ENCODE data around the gene PROM2. TPM values are rescaled to one million over a fixed set of nuclear protein-coding genes. Genes with fewer than 3 reads are reported as not detected.

PROM2 gene
- total and polyA plus RNA-seq, 10 of the 15 experiments (the other 5 are each of a cell fraction or from before 2014, with no cell fraction given): 0.01 to 0.04 TPM; not detected in 8

DNA sequence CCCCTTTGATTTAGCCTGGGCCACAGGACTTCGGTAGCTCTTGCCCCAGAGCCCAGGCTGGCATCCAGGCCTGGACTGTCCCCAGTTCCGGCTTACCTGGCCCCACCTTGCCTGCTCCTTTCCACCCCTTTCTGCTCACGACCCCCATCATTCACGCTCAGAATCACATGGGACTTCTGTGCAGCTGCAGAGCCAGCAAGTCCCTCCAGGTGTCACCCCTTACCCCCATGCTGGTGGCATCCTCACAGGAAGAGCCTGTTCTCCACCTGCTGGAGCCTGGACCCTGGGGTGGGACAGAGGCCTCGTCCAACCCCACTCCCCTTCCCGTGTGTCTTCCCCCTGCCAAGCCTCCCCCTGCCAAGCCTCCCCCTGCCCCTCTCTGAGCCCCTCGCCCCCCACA, 15.0 kb downstream of the PROM2 start (continued):
- TF ChIP-seq PAX5 (IDR thresholded peaks at IDR 0.05; ENCODE audit: borderline replicate concordance, low read depth, low read length): no peak
- no peak for TF ChIP-seq ZNF384 (IDR thresholded peaks at IDR 0.05; ENCODE audit: borderline replicate concordance, low read depth, low read length)
- TF ChIP-seq, protein P1, sequence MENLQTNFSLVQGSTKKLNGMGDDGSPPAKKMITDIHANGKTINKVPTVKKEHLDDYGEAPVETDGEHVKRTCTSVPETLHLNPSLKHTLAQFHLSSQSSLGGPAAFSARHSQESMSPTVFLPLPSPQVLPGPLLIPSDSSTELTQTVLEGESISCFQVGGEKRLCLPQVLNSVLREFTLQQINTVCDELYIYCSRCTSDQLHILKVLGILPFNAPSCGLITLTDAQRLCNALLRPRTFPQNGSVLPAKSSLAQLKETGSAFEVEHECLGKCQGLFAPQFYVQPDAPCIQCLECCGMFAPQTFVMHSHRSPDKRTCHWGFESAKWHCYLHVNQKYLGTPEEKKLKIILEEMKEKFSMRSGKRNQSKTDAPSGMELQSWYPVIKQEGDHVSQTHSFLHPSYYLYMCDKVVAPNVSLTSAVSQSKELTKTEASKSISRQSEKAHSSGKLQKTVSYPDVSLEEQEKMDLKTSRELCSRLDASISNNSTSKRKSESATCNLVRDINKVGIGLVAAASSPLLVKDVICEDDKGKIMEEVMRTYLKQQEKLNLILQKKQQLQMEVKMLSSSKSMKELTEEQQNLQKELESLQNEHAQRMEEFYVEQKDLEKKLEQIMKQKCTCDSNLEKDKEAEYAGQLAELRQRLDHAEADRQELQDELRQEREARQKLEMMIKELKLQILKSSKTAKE (IDR thresholded peaks at IDR 0.05; ENCODE audit: low read depth, poor library complexity, severe bottlenecking): no peak
- no peak for TF ChIP-seq BMI1 (IDR thresholded peaks at IDR 0.05; ENCODE audit: borderline replicate concordance)

DNA sequence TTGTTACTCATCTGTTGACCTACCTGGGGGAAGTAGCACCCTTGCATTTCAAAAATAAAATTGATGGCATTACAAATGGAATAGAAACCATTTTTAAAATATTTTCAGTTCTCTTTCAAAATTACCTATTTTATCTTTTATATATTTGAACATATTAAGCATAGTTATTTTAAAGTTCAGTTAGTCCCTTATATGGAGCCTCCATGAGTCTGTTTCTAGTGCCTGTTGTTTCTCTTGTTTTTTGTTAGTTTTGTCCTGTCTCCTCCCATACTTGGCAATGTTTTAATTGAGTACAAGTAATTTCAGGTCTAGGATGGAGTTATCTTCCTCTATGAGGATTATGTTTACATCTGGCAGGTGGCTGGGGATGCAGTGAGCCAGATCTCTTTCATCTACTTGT, 17.0 kb downstream of the PROM2 start:
- Histone ChIP-seq H3K4me1 (ENCODE audit: control insufficient read depth, insufficient read depth, low read length) (no peaks in the 10 kb centered on the region), H3K79me2 (ENCODE audit: control insufficient read depth, insufficient read depth, low read length) (no peaks in the 10 kb centered on the region), H3K9ac (ENCODE audit: control insufficient read depth, insufficient read depth, low read length) (no peak overlapping the region), H3K4me3 (no peak overlapping the region), H3K36me3 (ENCODE audit: control insufficient read depth in 2 of 2, insufficient read depth in 2 of 2, low read length in 1 of 2) (no peaks in the 10 kb centered on the region), H3K27me3 (replicated peaks in 1 of 2; ENCODE audit: control insufficient read depth in 2 of 2, insufficient read depth in 2 of 2, low read length in 1 of 2) (no peaks in the 10 kb centered on the region), H3K4me2 (ENCODE audit: control insufficient read depth, insufficient read depth) (no peak overlapping the region), H4K20me1 (ENCODE audit: control insufficient read depth, insufficient read depth) (no peaks in the 10 kb centered on the region), H2AFZ (ENCODE audit: control insufficient read depth, low read depth, low read length) (no peak overlapping the region), H3K27ac (ENCODE audit: control insufficient read depth, insufficient read depth) (no peak overlapping the region), H3K9me3 (replicated peaks; ENCODE audit: control insufficient read depth, insufficient read depth, low read length) (no peaks in the 10 kb centered on the region; the same call in 2 of the 3 replicates)
- ATAC-seq (no peak), FAIRE-seq (no peak), DNase-seq (ENCODE audit: low read depth, low spot score) (no peak)
- POLR2A ChIA-PET: no interaction called here
- TF ChIP-seq, protein P2, sequence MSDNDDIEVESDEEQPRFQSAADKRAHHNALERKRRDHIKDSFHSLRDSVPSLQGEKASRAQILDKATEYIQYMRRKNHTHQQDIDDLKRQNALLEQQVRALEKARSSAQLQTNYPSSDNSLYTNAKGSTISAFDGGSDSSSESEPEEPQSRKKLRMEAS (IDR thresholded peaks at IDR 0.05; ENCODE audit: low read depth, low read length): no peak
- TF ChIP-seq, protein P3, sequence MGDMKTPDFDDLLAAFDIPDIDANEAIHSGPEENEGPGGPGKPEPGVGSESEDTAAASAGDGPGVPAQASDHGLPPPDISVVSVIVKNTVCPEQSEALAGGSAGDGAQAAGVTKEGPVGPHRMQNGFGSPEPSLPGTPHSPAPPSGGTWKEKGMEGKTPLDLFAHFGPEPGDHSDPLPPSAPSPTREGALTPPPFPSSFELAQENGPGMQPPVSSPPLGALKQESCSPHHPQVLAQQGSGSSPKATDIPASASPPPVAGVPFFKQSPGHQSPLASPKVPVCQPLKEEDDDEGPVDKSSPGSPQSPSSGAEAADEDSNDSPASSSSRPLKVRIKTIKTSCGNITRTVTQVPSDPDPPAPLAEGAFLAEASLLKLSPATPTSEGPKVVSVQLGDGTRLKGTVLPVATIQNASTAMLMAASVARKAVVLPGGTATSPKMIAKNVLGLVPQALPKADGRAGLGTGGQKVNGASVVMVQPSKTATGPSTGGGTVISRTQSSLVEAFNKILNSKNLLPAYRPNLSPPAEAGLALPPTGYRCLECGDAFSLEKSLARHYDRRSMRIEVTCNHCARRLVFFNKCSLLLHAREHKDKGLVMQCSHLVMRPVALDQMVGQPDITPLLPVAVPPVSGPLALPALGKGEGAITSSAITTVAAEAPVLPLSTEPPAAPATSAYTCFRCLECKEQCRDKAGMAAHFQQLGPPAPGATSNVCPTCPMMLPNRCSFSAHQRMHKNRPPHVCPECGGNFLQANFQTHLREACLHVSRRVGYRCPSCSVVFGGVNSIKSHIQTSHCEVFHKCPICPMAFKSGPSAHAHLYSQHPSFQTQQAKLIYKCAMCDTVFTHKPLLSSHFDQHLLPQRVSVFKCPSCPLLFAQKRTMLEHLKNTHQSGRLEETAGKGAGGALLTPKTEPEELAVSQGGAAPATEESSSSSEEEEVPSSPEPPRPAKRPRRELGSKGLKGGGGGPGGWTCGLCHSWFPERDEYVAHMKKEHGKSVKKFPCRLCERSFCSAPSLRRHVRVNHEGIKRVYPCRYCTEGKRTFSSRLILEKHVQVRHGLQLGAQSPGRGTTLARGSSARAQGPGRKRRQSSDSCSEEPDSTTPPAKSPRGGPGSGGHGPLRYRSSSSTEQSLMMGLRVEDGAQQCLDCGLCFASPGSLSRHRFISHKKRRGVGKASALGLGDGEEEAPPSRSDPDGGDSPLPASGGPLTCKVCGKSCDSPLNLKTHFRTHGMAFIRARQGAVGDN (IDR thresholded peaks at IDR 0.05): no peak
- no peak for TF ChIP-seq MYB (IDR thresholded peaks at IDR 0.05; ENCODE audit: borderline replicate concordance, low read depth, low read length)
- SMC1A ChIA-PET (ENCODE audit: uncharacterized antibody, unreplicated experiment): no interaction called here
- intact Hi-C loops (cut with micrococcal nuclease; ENCODE audit: unreplicated experiment) (no loop called here), in situ Hi-C loops (cut with MboI) (no loop called here)
- RAD21 ChIA-PET (ENCODE audit: unreplicated experiment): no interaction called here
- CTCF ChIA-PET: no interaction called here
- BruUV-seq (replicated peaks): no TSS peak
